T-helper 1 cell treated with Interleukin-12 subunit alpha and Interleukin-12 subunit beta and Interleukin-4 antibody, amounts not matched to agents 30 μg/mL and 1 μg/mL, for 36 hours (primary cell): ENCODE results near the gene SMIM38.

ENCODE experiments used
- H3K27ac Mint-ChIP-seq: one replicate; pipeline ENCODE4 v1.8.0; 2021; ENCODE audit warnings: mild to moderate bottlenecking, mixed read lengths
- H3K27me3 Mint-ChIP-seq: one replicate; pipeline ENCODE4 v1.8.0; 2021; ENCODE audit warnings: low read depth, mixed read lengths
- H3K36me3 Mint-ChIP-seq: one replicate; pipeline ENCODE4 v1.8.0; 2021; ENCODE audit warnings: low read depth, mixed read lengths
- H3K4me1 Mint-ChIP-seq: one replicate; pipeline ENCODE4 v1.8.0; 2021; ENCODE audit warnings: low read depth, mixed read lengths
- H3K4me3 Mint-ChIP-seq: one replicate; pipeline ENCODE4 v1.8.0; 2021; ENCODE audit warnings: mild to moderate bottlenecking, moderate library complexity, mixed read lengths
- H3K9me3 Mint-ChIP-seq: one replicate; pipeline ENCODE4 v1.8.0; 2021; ENCODE audit warnings: mixed read lengths

Gene SMIM38

GRCh38 chr11:69200331-69201065, 44.8 kb downstream of the SMIM38 start:
- H3K9me3 Mint-ChIP-seq: no peaks in the 10 kb centered on the region
- H3K4me1 Mint-ChIP-seq: peaks cover 2% of the 10 kb centered on the region
- no peak overlapping the region for H3K27ac Mint-ChIP-seq

GRCh38 chr11:69201066-69201365, 45.3 kb downstream of the SMIM38 start:
- no peak overlapping the region for H3K4me3 Mint-ChIP-seq
- H3K36me3 Mint-ChIP-seq: no peaks in the 10 kb centered on the region
- H3K27ac Mint-ChIP-seq: no peak overlapping the region
- peaks cover 2% of the 10 kb centered on the region for H3K4me1 Mint-ChIP-seq
- peaks cover 5% of the 10 kb centered on the region for H3K27me3 Mint-ChIP-seq
- H3K9me3 Mint-ChIP-seq: no peaks in the 10 kb centered on the region

More at GRCh38 chr11:69200331-69201065, 44.8 kb downstream of the SMIM38 start:
- Mint-ChIP-seq H3K36me3 (no peaks in the 10 kb centered on the region), H3K4me3 (no peak overlapping the region), H3K27me3 (peaks cover 5% of the 10 kb centered on the region)

GRCh38 chr11:69201764-69202370, 46.1 kb downstream of the SMIM38 start:
- Mint-ChIP-seq H3K9me3 (no peaks in the 10 kb centered on the region), H3K4me3 (no peak overlapping the region), H3K27ac (no peak overlapping the region), H3K27me3 (peaks cover 5% of the 10 kb centered on the region), H3K36me3 (no peaks in the 10 kb centered on the region), H3K4me1 (peaks cover 2% of the 10 kb centered on the region)

GRCh38 chr11:69202511-69203221, 46.9 kb downstream of the SMIM38 start:
- no peak overlapping the region for H3K27ac Mint-ChIP-seq
- H3K27me3 Mint-ChIP-seq: peaks cover 5% of the 10 kb centered on the region
- H3K4me3 Mint-ChIP-seq: no peak overlapping the region
- peaks cover 2% of the 10 kb centered on the region for H3K4me1 Mint-ChIP-seq
- no peaks in the 10 kb centered on the region for H3K36me3 Mint-ChIP-seq
- H3K9me3 Mint-ChIP-seq: no peaks in the 10 kb centered on the region

- H3K27ac Mint-ChIP-seq: no peak overlapping the region
- peaks cover 2% of the 10 kb centered on the region for H3K4me1 Mint-ChIP-seq
- H3K4me3 Mint-ChIP-seq: no peak overlapping the region
Observed at GRCh38 chr11:69203381-69203780, 47.6 kb downstream of the SMIM38 start.

GRCh38 chr11:69203901-69204245, 48.1 kb downstream of the SMIM38 start:
- no peaks in the 10 kb centered on the region for H3K36me3 Mint-ChIP-seq
- peaks cover 1% of the 10 kb centered on the region for H3K27me3 Mint-ChIP-seq
- H3K9me3 Mint-ChIP-seq: no peaks in the 10 kb centered on the region
- no peak overlapping the region for H3K27ac Mint-ChIP-seq
- peaks cover 2% of the 10 kb centered on the region for H3K4me1 Mint-ChIP-seq
- H3K4me3 Mint-ChIP-seq: no peak overlapping the region

More at GRCh38 chr11:69203381-69203780, 47.6 kb downstream of the SMIM38 start:
- Mint-ChIP-seq H3K9me3 (no peaks in the 10 kb centered on the region), H3K27me3 (peaks cover 5% of the 10 kb centered on the region), H3K36me3 (no peaks in the 10 kb centered on the region)

GRCh38 chr11:69204246-69204940, 48.7 kb downstream of the SMIM38 start:
- peaks cover 2% of the 10 kb centered on the region for H3K4me1 Mint-ChIP-seq
- no peak overlapping the region for H3K27ac Mint-ChIP-seq
- no peaks in the 10 kb centered on the region for H3K27me3 Mint-ChIP-seq
- no peaks in the 10 kb centered on the region for H3K9me3 Mint-ChIP-seq
- H3K4me3 Mint-ChIP-seq: no peak overlapping the region
- no peaks in the 10 kb centered on the region for H3K36me3 Mint-ChIP-seq

- Mint-ChIP-seq H3K36me3 (no peaks in the 10 kb centered on the region), H3K27ac (no peak overlapping the region), H3K27me3 (no peaks in the 10 kb centered on the region), H3K4me3 (no peak overlapping the region), H3K9me3 (no peaks in the 10 kb centered on the region), H3K4me1 (no peaks in the 10 kb centered on the region)
Observed at GRCh38 chr11:69204941-69205742, 49.4 kb downstream of the SMIM38 start.
